ENCODE measurements around the gene MXD3.
"Not testable (repeated sequence)": the region's sequence is repeated elsewhere in the genome, so short reads cannot be mapped to it uniquely, and the experiment has no call there.

The MXD3 gene

DNA sequence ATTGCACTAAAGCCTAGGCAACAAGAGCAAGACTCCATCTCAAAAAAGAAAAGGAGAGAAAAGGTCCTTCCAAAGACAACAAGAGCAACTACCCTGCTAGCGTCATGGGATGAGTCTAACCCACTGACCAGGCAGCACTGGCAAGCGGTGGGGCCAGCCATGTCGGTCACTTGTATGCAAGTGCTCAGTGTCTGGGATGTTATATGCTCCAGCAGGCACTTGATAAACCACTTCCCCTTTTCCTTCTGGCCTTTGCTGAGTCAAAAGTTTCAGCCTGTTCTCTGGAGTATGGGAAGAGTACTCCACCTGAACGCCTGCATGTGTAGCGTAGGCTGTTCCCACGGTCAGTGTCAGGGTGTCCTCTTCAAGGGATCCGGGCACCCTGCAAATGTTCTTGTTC is 9.2 kb upstream of the MXD3 start:
- no peak for DNase-seq (ENCODE audit: low read depth in 2 of 3, low spot score in 2 of 3)

DNA sequence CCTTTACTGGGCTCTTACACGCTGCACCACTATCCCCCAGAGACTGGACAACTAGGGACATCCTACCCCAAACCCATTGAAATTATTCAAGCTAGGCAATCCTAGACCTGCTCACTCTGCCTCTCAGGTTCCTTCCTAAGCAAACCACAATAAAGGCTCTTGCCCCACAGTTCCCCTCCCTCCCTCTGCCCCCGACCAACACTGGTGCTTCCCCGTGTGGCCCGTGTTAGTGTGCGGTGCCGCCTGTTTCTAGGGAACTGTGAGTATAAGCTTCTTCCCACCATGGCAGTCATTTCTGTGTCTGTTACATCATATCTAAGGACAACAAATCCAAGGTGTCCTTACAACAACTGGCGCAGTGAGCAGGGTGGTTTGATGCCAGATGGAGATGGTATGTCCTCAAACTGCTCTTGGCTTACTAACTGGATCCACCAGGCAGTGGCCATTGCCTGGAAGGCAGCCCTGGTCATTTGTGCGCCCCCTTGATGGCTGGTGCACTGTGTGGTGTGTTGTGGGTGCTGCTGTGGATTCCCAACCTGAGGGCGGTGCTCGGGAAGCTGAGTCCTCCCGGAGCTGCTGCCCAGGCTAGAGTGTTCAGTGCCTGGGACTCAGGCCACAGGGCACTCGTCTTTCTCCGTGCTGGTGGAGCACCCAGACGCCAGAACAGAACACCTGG is 8.4 kb upstream of the MXD3 start:
- no peak for DNase-seq (ENCODE audit: low read depth in 2 of 3, low spot score in 2 of 3)

DNA sequence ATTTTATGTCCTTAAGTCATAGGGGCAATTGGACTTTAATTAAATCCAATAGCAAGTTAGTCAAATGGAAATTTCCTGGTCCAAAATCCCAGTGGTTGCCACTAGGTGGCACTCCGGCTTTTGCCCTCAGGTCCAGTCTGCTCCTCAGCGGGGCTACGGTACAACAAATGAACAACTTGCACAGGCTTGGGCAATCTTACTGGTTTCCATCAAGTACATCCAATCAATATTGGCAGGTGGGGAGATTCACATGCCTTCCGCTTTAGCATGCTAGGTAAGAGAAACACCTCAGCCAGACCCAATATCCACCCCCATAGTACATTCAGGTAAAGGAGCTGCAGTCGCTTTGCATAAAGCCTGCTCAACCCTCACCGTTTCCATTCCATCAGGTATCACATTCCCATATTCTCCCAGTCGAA is 6.3 kb upstream of the MXD3 start:
- no peak for DNase-seq (ENCODE audit: low read depth in 2 of 3, low spot score in 2 of 3)

DNA sequence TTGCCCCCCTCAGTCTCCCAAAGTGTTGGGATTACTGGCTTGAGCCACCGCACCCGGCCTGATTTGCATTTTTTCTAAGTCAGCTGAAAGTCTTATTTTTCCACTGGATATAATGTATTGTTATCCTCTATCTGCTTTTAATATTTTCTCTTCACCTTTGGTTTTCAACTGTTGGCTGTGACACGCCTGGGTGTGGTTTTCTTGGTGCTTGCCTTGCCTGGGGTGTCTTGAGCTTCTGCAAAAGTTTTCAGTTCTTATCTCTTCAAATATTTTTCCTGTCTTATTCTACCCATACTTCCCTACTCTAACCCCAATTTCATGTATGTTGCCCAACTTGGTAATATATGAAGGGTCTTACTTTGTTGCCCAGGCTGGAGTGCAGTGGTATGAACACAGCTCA is 4.3 kb upstream of the MXD3 start:
- DNase-seq (ENCODE audit: low read depth in 2 of 3, low spot score in 2 of 3): no peak

DNA sequence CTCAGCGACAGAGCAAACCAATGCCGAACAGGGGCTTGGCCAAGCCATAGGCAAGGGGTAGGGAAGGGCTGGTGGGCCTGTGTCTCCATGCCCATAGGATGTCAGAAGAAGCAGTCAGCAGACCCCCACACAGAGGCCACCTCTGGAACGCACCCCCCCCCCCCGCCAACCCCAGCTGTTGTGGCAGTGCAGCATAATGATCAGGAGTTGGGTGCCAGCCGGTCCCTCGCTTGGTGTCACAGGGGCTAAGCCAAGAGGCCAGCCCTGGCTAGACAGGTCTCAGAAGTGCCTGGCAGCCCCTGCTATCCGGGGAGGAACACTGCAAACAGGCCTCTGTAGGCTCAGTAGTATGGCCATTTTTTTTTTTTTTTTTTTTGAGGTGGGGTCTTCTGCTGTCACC is 3.7 kb upstream of the MXD3 start:
- DNase-seq (ENCODE audit: low read depth in 2 of 3, low spot score in 2 of 3): no peak

DNA sequence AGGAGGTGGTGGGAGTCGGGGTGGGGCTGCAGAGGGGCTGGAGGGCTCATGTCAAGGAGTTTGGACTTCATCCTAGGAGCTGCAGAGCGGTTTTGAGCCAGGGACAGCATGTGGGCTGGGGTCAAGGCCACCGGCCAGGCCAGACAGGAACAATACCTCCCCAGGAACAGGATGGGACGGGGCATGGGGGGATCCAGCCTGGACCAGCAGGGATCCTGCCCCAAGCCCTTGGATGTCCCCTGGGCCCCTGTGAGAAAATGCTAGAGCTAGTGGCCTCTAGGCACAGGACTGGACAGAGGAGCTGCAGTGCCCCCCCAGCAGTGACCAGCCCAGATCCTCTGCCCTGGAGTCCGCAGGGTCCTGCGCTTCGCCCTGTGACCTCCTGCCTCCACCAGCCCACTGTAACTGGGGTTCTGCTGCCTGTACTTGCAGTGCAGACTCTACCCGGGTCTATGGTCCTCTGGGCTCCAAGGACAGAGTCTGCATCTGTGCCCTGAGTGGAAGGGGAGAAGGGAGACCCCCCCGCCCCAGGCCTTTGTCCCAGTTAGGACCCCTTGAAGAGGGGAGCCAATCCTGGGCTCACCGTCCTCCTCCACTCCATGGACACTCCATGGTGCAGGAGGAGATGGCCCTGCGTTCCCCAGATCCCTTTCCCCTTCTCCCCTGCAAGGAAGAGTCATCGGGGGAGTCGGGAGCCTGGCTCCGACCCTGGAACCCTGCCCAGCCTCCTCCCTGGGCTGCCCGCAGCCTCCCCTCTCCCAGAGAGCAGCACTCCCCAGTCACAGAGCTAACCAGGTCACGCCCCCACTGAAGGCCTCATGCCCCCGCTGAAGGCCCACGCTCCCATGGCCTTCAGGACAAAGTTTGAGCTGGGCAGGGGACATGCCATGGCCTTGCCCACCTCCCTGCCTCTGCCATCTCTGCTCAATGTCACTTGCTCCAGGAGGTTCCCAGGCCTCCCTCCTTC is 3.0 kb upstream of the MXD3 start:
- DNase-seq (ENCODE audit: low read depth in 2 of 3, low spot score in 2 of 3): no peak

DNA sequence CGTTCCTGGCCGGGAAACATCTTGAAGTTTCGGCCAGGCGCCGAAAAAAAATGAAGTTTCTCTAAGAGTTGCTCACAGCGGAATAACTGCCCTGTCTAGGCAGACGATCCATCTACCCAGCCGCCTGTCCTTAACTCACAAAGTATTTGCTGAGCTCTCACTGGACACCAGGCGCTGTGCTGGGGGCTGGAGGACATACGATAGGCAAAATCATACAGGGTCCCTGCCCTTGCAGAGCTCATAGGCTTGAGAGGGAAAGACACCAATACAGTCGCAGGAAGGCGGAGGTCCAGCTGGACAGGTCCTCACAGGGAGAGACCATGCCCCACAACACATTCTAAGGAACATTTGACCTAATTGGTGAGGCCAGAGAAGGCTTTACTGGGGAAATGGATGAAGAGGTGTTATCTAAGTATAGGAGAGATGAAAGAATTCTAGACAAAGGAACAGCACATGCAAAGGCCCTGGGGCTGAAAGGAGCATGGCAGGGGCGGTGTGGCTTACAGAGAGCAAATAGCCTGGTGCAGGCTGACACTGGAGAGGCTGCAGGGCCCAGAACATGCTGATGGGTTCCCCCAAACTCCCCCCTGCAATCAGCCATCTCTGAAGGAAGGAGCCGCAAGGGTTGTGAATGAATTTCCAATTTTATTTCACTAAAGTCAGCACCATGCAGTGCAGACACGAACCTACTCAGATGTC is 2.0 kb upstream of the MXD3 start:
- DNase-seq (ENCODE audit: low read depth in 2 of 3, low spot score in 2 of 3): no peak

DNA sequence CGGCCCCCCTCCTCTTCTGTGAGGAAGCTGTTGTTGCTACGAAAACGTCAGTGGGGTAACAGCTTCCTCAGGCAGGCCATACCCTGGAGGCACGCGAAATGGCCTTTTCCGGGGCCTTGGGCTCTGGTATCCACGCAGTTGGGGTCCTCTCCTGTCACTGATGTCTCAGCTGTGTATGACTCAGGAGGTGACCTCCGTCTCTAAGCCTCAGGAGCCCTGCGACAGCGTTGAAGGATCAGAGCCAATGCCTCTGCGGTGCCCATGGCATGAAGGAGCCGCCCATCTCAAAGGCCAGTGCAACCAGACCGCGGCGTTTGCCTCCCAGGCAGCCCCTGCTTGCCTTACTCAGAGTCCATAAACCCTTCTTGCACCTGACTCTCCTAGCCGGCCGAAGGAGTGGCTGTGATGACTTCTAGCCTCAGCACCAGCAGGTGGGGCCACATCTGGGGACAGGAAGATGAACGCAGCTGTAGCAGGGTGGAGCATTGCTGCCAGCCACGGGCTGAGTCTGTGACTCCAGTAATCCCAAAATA is 1.0 kb upstream of the MXD3 start:
- no peak for DNase-seq (ENCODE audit: low read depth in 2 of 3, low spot score in 2 of 3)

DNA sequence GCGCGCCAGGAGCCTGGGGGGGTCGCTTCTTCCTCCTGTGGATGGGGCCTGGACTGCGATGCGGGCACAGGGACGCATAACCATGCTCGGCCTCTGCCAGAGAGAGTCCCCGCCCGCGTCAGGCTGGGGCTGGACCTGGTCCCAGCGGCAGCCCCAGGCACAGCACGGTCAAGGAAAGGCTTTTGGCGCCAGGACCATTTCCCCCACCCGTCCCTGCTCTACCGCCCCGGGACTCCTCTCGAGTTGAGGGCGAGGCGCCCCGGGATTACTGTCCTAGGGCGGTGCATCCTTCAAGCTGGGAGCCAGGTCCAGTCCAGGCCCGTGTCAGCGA is 341 bp downstream of the MXD3 start:
- DNase-seq (ENCODE audit: low read depth in 2 of 3, low spot score in 2 of 3): no peak

DNA sequence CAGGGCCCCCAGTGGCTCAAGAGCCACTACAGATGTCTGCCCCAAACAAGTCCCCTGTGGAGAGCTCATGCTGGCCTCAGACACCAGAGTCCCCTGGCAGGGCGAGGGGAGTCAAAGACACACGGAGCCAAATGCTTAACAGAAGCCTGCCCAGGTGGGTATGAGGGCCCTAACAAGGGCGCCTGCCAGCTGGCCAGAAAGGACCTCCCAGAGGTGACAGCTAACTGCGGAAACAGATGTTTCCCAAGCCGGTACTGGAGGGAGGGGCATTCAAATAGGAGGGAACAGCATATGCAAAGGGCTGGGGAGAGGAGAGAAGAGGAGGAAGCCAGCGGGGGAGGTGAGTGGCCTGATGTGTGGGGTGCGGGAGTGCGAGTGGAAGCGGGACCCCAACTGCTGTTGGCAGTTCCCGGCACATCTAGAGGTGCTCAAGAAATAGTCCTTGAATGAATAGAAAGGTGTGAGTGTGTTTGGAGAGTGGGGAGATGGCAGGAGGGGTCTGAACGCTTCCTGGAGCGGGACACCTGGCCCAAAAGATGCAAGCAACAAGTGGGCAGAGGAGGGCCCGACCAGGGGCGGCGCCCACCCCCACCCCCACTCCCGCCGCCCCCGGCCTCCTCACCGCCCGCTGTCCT is 824 bp downstream of the MXD3 start:
- DNase-seq (ENCODE audit: low read depth in 2 of 3, low spot score in 2 of 3): no peak

DNA sequence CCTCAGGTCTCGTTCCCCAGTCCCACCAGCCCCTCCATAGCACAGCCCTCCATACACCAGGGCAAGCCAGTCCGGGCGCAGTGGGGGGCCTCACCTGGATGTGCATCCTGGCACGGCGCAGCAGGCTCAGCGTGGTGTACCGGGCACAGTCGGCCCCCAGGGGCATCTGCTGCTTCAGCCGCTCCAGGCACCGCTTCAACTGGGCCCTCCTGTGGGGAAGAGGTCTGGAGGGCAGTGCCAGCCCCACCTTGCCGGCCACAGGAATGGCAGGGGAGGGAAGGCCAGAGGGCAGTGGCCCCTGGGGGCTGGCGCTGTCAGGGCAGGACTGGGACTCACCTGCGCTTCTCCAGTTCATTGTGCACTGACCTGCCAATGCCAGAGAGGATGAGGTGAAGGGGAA is 1.4 kb downstream of the MXD3 start:
- DNase-seq (ENCODE audit: low read depth in 2 of 3, low spot score in 2 of 3): no peak

DNA sequence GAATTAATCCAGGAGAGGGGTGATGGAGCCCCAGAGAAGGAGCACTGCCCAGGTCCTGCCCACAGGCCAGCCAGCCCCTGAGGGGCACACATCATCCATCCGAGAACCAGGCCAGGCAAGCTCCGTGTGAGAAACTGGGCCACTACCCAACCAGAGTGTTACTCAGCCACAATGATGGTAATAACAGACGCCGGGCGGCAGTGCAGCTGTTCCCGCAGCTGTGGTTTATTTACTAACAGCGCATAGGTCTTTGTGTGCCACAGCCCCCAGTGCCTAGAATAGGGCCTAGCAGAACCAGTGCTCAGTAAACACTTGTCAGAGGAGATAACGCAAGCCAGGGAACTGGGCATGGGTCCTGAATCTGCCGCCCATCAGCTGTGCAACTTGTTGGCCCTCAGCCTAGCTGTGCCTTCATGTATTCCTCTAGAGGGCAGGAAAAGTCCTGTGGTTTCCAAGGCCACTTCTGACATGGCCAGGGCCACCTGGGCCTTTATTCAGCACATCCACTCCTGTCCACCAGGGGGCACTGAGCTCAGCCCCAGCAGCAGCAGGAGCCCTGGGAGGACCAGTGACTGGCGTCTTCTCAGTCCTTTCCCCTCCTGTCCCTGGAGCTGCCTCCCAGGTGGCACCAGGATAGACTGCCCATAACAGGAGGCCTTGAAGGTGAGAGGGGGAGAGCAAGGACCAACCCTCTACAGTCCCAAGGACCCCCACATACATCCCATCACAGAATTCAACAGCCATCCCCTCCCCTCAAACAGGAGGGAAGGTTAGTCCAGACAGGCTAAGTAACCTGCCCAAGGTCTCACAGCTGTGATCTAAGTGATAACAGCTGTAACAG is 2.1 kb downstream of the MXD3 start:
- DNase-seq (ENCODE audit: low read depth in 2 of 3, low spot score in 2 of 3): no peak

DNA sequence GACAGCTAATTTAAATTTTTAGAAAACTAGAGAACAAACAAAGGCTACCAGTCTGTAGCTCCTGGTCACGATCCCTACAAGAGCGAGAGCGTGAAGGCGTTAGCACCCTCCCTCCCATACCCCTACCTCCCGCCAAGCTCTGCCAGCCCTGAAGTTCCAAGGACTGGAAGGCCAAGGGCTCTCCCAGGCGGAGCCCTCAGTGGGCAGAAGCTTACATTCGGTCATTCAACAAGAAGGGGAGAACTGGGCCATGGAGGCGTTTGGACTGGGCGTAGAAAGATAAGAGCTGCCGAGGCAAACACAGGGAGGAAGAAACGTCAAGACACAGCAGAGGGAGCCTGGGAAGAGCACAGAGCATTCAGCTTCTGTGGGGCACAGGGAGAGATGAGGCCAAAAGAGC is 3.0 kb downstream of the MXD3 start:
- DNase-seq (ENCODE audit: low read depth in 2 of 3, low spot score in 2 of 3): no peak

DNA sequence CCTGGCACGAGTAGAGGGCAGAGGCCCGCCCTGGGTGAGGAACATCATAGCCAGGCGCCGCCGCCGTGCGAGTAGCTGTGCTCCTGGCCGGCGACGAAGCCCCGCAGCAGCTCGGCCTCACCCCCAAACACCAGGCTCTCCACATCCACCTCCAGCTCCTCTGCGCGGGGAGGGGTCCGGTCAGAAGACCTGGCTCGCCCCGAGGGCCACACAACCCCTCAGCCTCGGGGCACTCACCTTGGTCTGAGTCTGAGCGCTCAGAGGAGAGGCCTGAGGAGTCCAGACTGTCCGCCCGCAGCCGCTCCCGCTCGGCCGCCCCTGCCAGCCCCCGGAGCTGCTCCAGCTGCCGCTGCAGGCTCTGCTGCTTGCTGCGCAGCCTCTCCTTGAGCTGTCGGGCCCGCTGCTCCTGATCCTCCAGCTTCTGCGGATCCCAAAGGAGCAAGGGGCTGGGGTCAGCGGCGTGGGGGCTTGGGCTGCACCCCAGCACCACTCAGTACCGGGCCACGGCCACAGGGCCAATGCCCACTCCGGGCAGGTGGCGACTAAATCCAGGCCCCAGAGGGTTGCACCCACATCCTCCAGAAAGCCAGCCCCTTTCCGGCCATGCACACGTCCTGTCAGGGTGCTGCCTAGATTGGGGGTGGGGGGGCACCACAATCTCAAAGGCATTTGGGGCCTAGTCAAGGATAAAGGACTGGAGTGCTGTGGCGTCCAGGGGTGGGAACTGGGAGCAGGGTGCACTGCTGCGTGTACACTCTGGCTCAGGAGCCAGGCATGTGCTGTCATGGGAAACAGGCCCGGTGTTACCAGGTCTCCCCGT is 3.9 kb downstream of the MXD3 start:
- no peak for DNase-seq (ENCODE audit: low read depth in 2 of 3, low spot score in 2 of 3)

DNA sequence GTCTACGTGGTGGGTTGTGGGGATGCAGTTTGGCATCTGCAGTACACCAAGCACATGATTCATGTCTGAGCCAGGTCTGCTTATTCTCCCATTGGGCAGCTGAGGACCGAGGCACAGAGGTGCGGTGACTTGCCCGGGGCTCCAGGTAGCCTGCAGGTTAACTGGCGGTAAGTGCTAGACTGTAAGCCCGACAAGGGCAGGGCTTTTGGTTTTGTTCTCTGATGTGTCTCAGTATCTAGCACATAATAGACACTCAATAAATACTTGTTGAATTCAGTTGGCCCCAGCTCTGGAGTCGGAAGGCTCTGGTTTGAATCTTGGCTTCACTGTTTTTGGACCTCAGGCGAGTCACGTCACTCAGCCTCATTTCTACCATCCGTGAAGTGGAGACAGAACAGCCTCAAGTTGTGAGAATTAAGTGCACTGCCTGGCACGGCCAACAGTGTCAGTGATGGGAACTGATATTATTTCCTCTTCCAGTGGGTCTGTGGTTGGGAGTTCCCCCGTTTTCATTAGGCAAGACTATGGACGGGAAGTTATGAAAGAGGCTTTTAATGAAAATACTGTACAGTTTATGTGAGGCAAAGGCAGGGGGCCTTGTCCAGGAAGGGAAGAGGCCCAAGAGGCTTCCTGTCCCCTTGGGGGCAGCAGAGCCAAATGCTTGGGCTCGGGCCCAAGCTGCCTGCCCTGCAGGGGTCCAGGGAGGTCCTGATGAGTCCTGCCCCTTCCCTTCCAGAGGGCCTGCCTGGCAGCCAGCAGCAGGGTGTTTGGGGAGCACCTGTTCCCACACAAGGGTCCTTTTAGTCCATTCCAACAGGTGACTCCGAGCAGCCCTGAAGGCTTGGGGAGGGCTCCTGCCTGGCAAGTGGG is 4.8 kb downstream of the MXD3 start:
- DNase-seq (ENCODE audit: low read depth in 2 of 3, low spot score in 2 of 3): no peak

DNA sequence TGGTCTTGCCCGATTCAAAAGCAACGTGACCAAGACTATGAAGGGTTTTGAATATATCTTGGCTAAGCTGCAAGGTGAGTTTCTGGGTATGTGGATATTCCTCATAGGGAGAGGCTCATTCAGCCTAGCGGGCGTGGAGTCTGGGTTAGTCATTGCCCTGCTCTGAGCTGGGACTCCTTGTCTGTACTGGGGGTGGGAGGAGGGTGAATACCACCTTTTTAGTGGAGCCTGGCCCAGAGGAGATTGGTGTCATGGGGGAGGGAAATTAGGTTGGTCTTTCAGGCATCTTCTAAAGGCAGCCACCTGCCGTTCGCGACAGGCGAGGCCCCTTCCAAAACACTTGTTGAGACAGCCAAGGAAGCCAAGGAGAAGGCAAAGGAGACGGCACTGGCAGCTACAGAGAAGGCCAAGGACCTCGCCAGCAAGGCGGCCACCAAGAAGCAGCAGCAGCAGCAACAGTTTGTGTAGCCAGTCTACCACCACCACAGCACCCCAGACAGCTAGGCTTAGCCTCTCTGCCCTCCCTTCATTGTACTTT is 5.5 kb downstream of the MXD3 start:
- DNase-seq (ENCODE audit: low read depth in 2 of 3, low spot score in 2 of 3): not testable (repeated sequence)

DNA sequence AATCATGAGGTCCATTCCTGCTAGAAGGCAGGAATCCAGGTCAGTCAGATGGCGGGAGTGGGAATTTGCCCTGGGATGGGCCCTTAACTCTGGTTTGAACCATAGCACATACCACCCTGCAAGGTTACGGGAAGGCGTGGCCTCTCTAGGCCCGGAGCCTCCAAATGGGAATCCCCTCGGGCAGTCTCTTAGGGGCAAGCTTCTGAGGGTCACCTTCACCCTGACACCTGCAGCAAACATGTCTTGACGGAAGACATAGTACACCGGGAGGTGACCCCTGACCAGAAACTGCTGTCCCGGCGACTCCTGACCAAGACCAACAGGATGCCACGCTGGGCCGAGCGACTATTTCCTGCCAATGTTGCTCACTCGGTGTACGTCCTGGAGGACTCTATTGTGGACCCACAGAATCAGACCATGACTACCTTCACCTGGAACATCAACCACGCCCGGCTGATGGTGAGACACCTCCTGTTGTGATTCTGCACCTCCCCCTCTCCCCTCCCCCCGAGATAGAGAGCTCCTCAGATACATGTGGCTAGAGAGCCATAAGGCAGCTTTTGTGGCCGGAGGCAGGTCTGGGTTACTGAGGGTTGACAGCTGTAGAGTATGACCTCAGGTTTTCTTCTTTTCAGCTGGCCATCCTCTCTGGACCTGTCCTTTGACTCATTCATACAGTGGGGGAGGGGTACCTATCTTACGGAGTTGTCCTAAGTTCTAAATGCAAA is 7.1 kb downstream of the MXD3 start:
- DNase-seq (ENCODE audit: low read depth in 2 of 3, low spot score in 2 of 3): no peak

DNA sequence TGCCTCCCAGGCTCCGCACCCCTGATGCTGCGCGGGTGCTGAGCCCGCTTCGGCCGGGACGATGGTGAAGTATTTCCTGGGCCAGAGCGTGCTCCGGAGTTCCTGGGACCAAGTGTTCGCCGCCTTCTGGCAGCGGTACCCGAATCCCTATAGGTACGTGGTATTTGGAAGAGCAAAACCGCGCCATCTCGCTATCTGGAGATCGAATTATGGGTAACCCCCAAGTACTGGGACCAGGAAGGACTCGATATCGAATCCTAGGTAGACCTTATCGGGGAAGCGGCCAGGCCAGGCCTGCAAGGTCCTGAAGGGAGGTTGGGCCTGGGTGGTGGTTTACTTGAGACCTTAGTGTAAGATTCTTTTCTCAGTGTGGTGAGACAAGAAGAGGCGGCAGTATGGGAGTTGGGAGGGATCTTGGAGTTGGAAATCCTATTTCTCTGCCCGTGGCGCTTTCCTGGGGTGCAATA is 7.7 kb downstream of the MXD3 start:
- DNase-seq (ENCODE audit: low read depth in 2 of 3, low spot score in 2 of 3): no peak

Measured in activated CD8-positive, alpha-beta memory T cell treated with anti-CD3 and anti-CD28 coated beads for 48 hours (primary cell).